Sciatic nerve (tissue), 2 donors: ENCODE data around the gene CHGA. TPM values are rescaled to one million over a fixed set of nuclear protein-coding genes. Genes with fewer than 3 reads are reported as not detected.

Experiments used
- ATAC-seq: fragments of 200-7000 bp; cut with Tn5 transposase; one replicate; pipeline ENCODE4 v1.9.1; 2020; ENCODE audit warnings: mild to moderate bottlenecking, moderate library complexity
- DNase-seq: peaks from one replicate; pipeline ENCODE4 v3.0.0-alpha.2; 2020; ENCODE audit warnings: low spot score
- intact Hi-C: fragments of 100-400 bp; cut with DNase I; formaldehyde crosslinking; loops from one replicate; pipeline ENCODE4 v1.14.2; 2022
- total RNA-seq: library from RNA; stranded (reverse); fragmentation: NEBNext Ultra II Directional; extraction: Animal tissue kit (Norgen Biotek cat#: 25700); gene quantifications from one replicate; pipeline ENCODE4 v1.2.1, GENCODE V29; 2021
- donor health status: DM: no; HTN: no; CAD: no.
- donor health status: DM: no; HTN: no; CAD: no.

The CHGA gene
- total RNA-seq, 1 donor from 2014 or later = not detected

DNA sequence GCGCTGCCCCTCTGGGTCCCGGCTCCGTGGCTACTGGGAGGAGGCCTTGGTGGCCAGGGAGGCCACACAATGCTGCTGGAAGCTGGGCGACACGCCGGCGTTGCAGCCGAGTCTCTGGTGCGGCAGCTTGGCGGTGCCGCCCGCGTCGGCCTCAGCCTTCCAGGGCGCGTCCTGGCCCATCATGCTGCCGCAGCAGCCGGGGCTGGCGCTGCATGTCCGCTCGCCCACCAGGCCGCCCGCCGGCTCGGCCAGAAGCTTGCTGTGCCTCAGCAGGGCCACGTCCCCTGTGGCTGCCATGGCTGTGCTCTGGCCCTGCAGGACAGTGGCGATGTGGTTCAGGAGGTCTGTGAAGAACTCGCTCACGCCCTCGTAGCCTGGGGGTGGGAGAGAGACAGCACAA, 18.6 kb downstream of the CHGA start:
- intact Hi-C loops = loop anchor here (1.0 kb wide), 1 partner anchor 27 kb away; no protein-coding TSS in a partner anchor

DNA sequence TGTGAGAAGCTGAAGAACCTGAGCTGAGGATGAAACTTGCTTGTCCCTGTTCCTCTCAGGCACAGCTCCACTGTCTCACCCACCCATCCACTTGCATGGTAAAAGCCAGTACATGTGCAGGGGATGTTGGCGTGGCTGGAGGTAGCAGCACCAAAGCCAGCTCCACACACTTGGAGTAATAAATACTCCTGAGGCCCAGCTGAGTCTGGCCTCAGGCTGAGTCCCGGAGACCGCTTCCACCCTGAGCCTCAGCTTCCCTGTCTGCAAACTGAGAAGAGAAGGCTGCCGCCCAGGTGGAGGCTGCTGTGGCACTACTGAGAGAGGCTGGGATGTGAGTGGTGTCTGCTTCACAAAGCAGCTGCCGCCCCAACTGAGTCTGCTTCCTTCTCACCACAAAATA, 19.2 kb downstream of the CHGA start:
- intact Hi-C loops = no loop called here
- ATAC-seq = no peak

More for the DNA sequence above, 18.6 kb downstream of the CHGA start:
- no peak for ATAC-seq
- no peak for DNase-seq

DNA sequence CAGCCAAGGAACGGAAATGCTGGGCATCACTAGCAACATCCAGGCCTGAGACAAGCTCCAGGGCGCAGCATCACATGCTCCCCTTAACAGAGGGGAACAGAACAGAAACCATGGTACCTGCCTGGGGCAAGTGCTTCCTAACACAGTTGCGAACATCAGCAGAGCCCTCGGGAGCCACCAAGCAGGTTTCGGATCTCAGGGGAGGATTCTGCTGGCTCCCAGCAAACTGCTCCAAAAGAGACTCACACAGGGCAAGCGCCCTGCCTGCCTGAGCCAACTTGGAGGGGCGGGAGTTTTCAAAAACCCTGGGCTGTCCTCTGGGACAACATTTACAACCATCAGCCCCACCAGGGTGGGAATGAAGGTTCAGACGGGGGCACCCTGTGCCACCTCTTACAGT, 19.6 kb downstream of the CHGA start:
- no peak for DNase-seq
- no peak for ATAC-seq
- intact Hi-C loops = no loop called here

More for the DNA sequence above, 19.2 kb downstream of the CHGA start:
- no peak for DNase-seq

DNA sequence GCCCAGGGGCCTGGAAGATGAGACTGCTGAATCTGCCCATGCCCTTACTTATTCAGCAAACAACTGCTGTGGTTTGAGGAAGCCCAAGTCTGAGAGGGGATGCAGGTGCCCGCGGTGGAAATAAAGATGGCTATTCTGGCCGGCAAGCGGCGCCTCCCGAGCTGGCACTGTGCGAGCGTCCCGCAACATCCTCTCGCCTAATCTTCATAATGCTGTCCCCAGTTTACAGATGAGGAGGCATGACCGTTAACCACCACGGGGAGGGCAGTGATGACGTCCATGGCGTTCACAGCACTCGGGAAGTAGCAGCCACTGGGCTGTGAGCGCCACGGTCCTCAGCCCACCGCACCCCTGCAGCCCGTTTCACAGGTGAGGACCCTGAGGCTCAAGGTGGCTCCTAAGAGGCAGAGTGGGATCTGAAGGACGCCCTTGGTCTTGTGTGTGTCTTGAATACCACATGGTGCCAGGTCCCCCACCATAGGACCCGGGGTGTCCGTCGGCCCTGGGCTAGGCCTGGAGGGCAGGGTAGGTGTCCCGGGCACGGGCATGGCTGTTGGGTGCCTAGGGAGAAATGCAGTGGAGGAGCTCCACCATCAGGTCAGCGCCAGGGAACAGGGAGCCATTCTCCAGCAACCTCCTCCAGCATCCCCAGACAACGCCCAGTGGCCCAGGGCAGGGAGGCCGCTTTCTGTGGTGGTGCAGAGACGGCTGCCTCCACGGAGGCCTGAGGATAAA, 20.2 kb downstream of the CHGA start:
- intact Hi-C loops = no loop called here
- DNase-seq (no peak), ATAC-seq (no peak)

DNA sequence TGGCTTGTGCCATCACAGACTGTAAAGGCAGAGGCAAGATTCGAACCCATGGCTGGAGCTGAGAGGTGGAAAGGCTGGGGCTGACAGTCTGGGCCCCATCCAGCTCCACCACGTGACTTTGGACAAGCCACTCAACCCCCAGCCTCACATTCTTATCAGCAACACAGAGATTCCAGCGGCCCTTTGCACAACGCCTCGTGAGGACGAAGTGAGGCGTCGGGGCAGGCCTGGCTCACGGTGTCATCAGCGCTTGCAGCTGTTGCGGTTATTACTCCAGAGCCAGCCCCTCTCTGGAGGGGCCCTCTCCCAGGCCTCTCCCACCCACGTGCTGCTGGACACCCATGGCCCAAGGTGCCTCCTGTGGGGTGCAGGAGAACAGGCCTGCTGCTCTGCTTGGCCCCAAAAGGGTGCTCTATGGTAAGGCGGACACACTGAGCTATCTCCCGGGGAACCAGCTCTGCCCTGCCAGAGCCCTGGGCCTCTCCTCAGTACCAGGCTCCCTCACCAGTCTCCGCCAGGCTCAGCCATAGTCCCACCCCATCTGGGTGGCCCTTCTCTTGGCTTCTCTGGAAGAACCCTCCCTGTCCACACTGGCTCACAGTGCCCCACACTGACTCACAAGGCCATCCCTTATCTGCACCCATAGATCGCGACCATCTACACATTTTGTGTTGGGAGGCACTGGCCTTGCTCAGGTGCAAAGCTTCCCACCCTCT, 21.1 kb downstream of the CHGA start:
- intact Hi-C loops = no loop called here
- no peak for DNase-seq
- ATAC-seq = no peak

DNA sequence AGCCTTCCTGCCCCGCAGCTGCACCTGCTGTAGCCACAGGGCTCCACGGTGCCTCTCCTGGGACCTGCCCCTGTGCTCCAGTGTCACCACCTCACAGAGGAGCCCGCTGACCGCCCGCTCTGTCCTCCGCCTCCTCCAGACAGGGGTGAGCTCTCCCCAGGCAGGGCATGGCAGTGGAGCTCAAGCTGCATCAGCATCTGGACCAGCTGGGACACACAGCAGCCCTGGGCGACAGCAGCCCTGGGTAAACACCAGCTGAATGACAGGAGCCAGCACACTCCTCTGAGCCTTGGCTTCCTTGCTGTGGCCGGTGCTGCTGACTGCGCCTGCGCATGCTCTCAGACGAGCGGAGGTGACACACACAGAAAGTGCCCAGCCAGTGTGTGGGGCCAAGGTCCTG, 22.0 kb downstream of the CHGA start:
- intact Hi-C loops = no loop called here
- DNase-seq (no peak), ATAC-seq (no peak)

DNA sequence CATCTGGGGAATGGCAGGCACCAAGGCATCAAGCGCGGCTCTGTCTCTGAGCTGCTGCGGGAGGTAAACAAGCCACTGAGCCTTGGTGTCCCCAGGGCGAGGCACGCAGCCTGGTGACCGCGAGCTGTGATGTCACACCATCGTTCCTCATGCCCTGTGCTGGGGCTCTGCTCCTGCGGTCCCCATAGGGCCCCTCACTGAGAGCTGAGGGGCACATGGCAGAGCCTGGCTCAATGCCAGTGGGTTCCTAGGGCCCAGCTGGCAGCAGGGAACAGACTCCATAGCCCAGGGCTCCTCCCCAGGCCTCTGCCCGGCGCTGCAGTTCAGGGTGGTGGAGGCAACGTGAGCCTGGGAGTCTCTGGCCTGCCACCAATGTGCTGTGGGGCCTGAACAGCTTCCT, 22.6 kb downstream of the CHGA start:
- no peak for DNase-seq
- intact Hi-C loops = no loop called here
- ATAC-seq = no peak

DNA sequence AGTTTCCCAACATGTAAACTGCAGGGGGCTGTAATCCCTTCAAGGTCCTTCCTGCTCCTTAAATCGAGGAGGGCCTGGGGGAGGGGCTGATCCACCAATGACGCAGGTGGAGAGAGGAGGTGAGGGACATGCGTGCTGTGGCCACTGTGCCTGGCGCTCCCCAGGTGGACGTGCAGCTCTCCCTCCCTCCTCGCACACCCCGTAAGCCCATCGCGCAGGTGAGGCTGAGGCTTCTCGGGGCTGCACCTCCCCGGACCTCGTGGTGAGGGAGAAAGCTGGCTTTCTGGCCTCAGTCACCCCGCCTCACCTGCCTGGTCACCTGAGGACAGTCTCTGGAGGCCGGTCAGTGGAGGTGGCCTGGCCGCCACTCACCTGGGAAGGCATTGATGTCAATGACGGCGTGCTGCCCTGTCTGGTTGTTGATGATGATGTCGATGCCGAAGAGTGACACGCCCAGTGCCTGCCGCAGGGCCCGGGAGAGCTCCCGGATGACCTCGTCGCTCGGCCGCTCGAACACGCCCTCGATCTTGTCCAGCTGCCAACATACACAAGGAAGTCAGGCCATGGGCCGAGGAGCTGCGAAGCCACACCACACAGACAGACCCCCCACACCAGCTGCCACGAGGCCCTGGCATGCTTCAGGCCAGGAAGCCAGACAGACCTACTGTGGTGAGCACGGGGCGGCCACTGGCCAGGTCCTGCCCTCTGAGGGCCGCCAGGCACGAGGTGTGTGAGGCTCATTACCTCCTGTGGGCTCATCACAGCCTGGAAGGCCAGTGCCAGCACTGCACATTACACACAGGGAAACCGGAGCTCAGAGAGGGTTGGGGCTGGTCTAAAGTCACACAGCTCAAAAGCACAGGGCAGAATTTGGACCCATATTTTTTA, 23.3 kb downstream of the CHGA start:
- peak; percentile 52 for ATAC-seq
- intact Hi-C loops = no loop called here
- no peak for DNase-seq

DNA sequence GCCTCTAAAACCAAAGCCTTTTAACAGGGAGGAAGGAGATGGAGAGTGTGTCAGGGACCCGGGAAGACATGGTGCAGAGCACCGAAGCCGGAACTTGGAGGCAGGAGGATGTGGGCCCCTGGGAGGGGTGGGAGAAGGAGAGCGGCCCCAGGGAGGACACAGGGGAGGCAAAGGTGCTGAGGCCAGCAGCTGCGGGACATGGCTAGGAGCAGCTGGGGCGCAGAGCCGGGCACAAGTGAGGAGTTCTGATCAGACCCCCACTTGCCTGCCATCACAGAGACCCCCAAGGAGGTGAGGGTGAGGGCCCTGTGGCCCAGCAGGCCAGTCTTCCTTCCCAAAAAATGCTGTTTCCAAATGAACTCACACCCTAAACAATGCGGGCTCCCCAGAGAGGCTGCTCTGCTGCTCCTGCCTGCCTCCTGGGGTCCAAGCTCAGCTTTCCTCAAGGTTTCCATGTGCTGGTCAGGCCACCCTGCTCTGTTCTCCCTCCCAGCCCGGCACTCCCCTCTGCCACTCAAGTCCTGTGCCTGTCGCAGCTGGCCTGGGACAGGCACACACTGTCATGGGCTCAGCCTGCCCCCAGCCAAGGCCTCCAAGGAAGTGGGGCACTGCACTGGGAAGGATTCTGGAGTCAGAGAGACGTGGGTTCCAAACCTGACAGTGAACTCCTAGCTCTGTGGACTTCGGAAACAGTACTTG, 24.0 kb downstream of the CHGA start:
- DNase-seq = no peak
- intact Hi-C loops = no loop called here
- no peak for ATAC-seq

DNA sequence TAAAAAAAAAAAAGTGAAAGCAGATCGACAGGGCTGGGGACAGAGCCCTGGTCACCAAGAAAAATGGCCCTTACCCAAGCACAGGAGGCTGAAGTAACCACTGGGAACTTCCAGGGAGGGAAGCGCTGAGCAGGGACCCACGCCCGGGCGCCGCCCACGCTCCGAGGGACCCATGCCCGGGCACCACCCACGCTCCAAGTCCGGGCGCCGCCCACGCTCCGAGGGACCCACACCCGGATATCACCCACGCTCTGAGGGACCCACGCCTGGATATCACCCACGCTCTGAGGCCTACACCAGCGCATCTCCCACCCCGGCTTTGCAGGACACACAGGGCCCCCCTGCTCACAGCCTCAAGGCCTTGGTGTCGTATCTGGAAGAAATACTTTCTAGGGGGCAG, 25.7 kb downstream of the CHGA start:
- ATAC-seq = no peak
- no peak for DNase-seq
- intact Hi-C loops = no loop called here

DNA sequence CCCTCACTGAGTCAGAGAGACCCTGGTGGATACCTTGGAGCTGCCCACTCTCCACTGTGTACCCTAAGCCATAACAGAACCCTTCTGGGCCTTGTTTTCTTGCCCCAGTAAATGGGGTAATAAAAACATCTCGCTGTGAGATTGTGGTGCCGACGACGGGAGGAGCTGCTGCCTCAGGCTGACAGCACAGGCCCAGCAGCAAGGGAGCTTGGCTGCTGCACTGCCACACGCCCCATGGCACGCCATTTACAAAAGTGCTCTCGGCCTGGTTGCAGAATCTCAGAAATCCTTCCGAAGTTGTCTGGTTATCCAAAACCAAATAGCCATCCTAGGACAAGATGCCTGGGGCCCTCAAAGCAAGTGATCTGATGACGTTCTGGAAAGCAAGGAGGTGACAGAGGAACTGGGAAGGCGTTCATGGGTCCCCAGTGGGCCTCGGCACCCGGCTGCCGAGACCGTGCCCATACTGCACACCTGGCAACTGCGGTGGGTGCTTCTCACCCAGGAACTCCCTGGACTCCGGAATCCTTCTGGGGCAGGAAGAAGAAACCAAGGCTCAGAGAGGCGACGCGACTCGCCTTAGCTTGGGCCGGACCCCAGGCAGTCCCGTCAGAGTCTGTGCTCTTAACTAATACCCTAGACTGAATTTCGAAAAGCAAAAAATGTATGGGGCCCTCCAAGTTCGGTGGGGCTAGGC, 26.7 kb downstream of the CHGA start:
- no peak for DNase-seq
- intact Hi-C loops = loop anchor here (5.0 kb wide), 1 partner anchor 183 kb away; no protein-coding TSS in a partner anchor
- no peak for ATAC-seq

DNA sequence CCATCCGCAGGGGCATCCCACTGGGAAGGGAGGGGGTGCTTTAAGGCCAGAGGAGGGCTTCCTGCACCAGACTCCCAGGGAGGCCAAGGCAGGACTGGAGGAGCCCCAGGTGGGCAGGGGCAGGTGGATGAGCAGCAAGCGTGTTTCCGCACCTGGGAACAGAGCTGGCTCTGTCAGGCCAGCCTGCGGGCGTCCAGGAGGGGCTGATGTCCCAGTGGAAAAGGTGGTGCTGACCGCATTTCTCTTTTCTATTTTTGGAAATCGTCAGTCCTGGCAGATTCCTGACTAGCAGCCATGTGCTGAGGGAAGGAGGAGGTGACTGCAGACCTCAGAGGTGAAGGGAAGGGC, 27.2 kb downstream of the CHGA start:
- DNase-seq = no peak
- intact Hi-C loops = loop anchor here (5.0 kb wide), 1 partner anchor 182 kb away; no protein-coding TSS in a partner anchor
- ATAC-seq = no peak

DNA sequence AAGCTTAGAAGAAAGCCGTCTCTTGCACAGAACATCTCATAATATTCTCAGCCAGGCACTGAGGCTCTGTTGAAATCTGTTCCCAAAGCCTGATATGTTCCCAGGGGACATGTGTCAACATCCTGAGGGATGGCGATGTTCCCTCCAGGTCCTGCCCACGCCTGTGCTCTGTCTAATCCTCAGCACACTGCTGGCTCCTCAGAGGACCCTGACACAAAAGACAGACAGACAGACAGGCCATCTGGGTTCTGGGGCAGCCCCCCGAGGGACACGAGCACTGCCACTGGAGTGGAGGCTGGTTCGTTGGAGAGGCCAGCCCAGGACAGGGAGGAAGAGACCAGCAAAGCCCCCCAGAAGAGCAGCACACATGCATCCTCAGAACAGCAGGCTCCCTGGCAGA, 27.8 kb downstream of the CHGA start:
- intact Hi-C loops = loop anchor here (5.0 kb wide), 1 partner anchor 182 kb away; no protein-coding TSS in a partner anchor
- no peak for ATAC-seq
- no peak for DNase-seq

DNA sequence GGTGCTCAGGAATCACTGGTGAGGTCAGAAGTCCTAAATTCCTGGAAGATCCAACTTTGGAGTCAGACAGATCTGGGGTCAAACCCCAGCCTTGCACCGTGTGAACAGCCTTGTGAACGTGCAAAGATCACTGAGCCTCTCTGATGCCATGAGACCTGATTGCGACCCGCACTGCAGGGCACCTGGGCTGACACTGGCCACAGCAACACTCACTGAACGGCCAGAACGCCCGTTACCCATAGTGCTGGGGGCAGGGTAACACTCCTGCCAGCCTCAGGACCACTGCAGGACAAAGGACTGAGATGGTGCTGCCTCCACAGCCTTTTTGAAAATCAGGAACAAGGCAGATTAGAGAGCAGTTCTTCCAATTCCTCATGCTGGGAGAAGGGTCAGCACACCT, 28.3 kb downstream of the CHGA start:
- intact Hi-C loops = loop anchor here (5.0 kb wide), 1 partner anchor 181 kb away; no protein-coding TSS in a partner anchor
- ATAC-seq (no peak), DNase-seq (no peak)

DNA sequence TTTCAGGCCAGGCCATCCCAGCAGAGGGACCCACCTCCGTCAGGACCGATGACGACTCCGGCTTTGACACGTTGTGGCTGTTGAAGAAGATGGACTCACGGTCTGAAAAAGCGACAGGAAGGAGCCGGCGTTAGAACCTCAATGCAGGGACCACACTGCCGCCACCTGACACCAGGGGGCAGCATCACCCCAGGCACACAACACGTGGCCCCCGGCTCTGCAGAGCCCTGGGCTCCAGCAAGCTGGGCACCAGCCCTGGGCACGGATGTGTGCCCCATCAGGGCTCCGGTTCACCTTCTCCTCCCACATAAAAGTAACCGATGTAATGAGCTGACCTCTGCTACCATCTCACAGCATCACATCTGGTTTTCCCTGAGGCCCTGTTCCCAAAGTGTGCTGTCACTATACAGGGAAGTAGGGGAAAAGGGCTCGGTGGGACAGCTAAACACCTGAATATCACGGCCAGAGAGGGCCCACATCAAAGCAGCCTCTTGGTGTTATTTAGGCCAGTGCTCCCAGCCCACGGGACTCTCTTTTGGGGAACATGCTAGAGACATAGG, 29.0 kb downstream of the CHGA start:
- DNase-seq = peak; percentile 90
- intact Hi-C loops = loop anchor here (5.0 kb wide), 1 partner anchor 180 kb away; no protein-coding TSS in a partner anchor
- ATAC-seq = peak; percentile 91

DNA sequence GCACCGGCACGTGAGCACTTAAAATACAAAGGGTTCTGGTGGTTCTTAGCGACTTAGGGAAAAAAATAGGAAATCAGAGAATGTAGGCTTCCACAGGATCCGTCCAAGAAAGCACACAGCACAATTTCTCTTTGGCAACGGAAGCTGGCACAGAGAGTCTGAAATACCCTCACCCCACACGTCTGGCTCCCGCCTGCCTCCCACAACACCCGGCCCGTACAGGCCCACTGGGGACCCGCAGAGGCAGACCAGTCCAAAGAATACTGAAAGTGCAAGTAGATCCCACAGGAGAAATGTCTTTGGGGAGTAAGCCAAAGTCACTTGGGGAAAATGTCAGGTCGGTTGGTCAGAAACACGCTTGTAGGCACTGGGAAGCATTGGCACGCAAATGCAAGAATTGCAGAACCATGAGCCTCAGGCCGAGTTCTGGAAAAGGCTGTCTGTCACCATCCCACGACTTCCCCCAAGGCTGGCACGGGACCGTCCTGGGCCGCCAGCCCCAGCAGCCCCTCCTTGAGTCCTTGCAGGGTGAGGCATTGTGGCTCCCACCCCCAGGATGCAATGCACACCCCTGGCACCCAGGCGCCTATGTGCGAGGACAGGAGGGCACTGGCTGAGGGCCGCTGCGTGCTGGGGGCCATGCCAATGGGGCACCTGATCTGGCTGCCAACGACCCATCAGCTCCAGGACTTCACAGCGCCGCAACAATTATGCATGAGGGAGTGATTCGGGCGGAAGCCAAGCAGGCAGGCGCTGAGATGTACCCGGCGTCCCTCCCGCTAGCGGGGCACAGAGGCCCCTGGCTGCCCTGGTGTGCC, 29.7 kb downstream of the CHGA start:
- intact Hi-C loops = loop anchor here (5.0 kb wide), 1 partner anchor 180 kb away; no protein-coding TSS in a partner anchor

DNA sequence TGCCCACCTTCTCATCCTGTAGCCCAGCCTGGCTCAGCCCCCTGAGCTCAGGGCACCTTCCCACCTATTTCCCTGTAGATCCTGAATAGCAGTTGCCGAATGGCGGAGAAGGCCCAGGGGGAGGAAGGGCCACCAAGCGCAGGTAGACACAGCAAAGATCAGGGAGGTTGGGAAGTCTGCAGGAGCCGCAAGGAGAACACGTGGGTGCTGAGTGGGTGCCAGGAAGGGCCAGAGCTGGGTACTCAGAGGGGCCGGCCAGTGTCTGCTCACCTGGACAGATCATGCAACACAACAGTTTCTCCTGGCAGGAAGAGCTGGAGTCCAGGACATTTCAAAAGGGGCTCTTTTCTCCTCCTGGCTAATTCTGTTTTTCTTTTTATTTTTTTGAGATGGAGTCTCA, 30.6 kb downstream of the CHGA start:
- intact Hi-C loops = loop anchor here (5.0 kb wide), 1 partner anchor 179 kb away; no protein-coding TSS in a partner anchor
- no peak for DNase-seq
- ATAC-seq = no peak

More for the DNA sequence above, 29.7 kb downstream of the CHGA start:
- ATAC-seq (peak; percentile 48), DNase-seq (no peak)
